Liver (tissue), 9 donors: ENCODE results near the gene PPP1R16B. TPM values are rescaled to one million over a fixed set of nuclear protein-coding genes. Genes with fewer than 3 reads are reported as not detected.
A peak's percentile ranks its signal among the peaks of the same experiment; 100 is the strongest.

Experiments used
- DNase-seq: peaks from one replicate; pipeline ENCODE4 v3.0.0-alpha.2; 2017; ENCODE audit warnings: low spot score
- H3K27ac ChIP-seq, 2 donors: one replicate each; pipeline ENCODE4 v1.7.0; 2013; ENCODE audit warnings: inconsistent platforms in 2 of 2, low read length in 2 of 2, control low read depth in 1 of 2, low read depth in 1 of 2, mild to moderate bottlenecking in 1 of 2
- H3K27me3 ChIP-seq, 4 donors: one replicate each; pipeline versions ENCODE4 v1.6.1 to v1.7.0; 2013; ENCODE audit warnings: low read length in 3 of 4, inconsistent platforms in 1 of 4, mild to moderate bottlenecking in 1 of 4, moderate library complexity in 1 of 4; ENCODE audit not compliant: control insufficient read depth in 4 of 4, insufficient read depth in 4 of 4
- H3K36me3 ChIP-seq, 4 donors: one replicate each; pipeline versions ENCODE4 v1.6.1 to v1.7.0; 2013; ENCODE audit warnings: low read length in 3 of 4, mild to moderate bottlenecking in 3 of 4, low read depth in 1 of 4, moderate library complexity in 1 of 4; ENCODE audit not compliant: control insufficient read depth in 4 of 4, insufficient read depth in 3 of 4
- H3K4me1 ChIP-seq, 4 donors: one replicate each; pipeline versions ENCODE4 v1.6.1 to v1.7.0; 2013; ENCODE audit warnings: low read length in 3 of 4, mild to moderate bottlenecking in 3 of 4, moderate library complexity in 1 of 4; ENCODE audit not compliant: control insufficient read depth in 4 of 4, insufficient read depth in 4 of 4
- H3K4me3 ChIP-seq, 3 donors: one replicate each; pipeline versions ENCODE4 v1.6.1 to v1.7.0; 2013; ENCODE audit warnings: low read length in 3 of 3, control low read depth in 1 of 3, low read depth in 1 of 3, mild to moderate bottlenecking in 1 of 3
- H3K9ac ChIP-seq, 2 donors: one replicate each; pipeline ENCODE4 v1.7.0; 2013; ENCODE audit warnings: low read length in 2 of 2, mild to moderate bottlenecking in 2 of 2, moderate library complexity in 2 of 2, control low read depth in 1 of 2, low read depth in 1 of 2
- H3K9me3 ChIP-seq, 4 donors: one replicate each; pipeline versions ENCODE4 v1.6.1 to v1.7.0; 2013; ENCODE audit warnings: low read length in 3 of 4; ENCODE audit not compliant: control insufficient read depth in 4 of 4
- EGR1 ChIP-seq, 2 donors: IDR thresholded peaks; 2 replicates each; pipeline ENCODE4 v1.6.1; 2016 to 2018; ENCODE audit warnings: antibody characterized with exemption in 2 of 2, low read depth in 2 of 2
- FOXA1 ChIP-seq: IDR thresholded peaks from 2 replicates; pipeline ENCODE4 v1.6.1; 2016; ENCODE audit warnings: antibody characterized with exemption
- HNF4A ChIP-seq, 2 donors: conservative IDR thresholded peaks; 2 replicates each; pipeline ENCODE4 v1.6.1; 2016; ENCODE audit warnings: antibody characterized with exemption in 2 of 2, mild to moderate bottlenecking in 2 of 2
- HNF4G ChIP-seq: IDR thresholded peaks from 2 replicates; pipeline ENCODE4 v1.6.1; 2016; ENCODE audit warnings: antibody characterized with exemption
- JUND ChIP-seq, 2 donors: IDR thresholded peaks; 2 replicates each; pipeline ENCODE4 v1.6.1; 2016; ENCODE audit warnings: antibody characterized with exemption in 2 of 2
- NR2F2 ChIP-seq: IDR thresholded peaks from 2 replicates; pipeline ENCODE4 v1.6.1; 2016; ENCODE audit warnings: antibody characterized with exemption
- RAD21 ChIP-seq, 2 donors: IDR thresholded peaks; 2 replicates each; pipeline ENCODE4 v1.6.1; 2016; ENCODE audit warnings: antibody characterized with exemption in 2 of 2, mild to moderate bottlenecking in 2 of 2
- RXRA ChIP-seq, 2 donors: IDR thresholded peaks; 2 replicates each; pipeline ENCODE4 v1.6.1; 2017 to 2018; ENCODE audit warnings: antibody characterized with exemption in 2 of 2, mild to moderate bottlenecking in 1 of 2
- SP1 ChIP-seq: IDR thresholded peaks from 2 replicates; pipeline ENCODE4 v1.6.1; 2018; ENCODE audit warnings: antibody characterized with exemption, mild to moderate bottlenecking
- TAF1 ChIP-seq: conservative IDR thresholded peaks from 2 replicates; pipeline ENCODE4 v1.6.1; 2016; ENCODE audit warnings: antibody characterized with exemption, mild to moderate bottlenecking
- WGBS: extraction: QIAGEN DNeasy Blood & Tissue Kit; methylation state at CpG from one replicate; pipeline ENCODE4 v1.1.7; 2013; 5-methylcytosine and 5-hydroxymethylcytosine counted together
- polyA plus RNA-seq, 2 donors: library from polyadenylated mRNA; stranded (reverse) in 1 of 2; unstranded in 1 of 2; fragments of 200-250 nt in 1 of 2; fragments of >200 nt in 1 of 2; fragmentation: Nextera tagmentation in 1 of 2; extraction: Ambion mirVana in 1 of 2; gene quantifications; one replicate each; pipeline versions ENCODE4 v1.2.1 to v1.2.3, GENCODE V29; 2013 to 2015
- total RNA-seq, 2 donors: library from RNA; depleted of rRNA; stranded (reverse); fragments of >200 nt; gene quantifications; one replicate each; pipeline ENCODE4 v1.2.3, GENCODE V29; 2014
- TF ChIP-seq, protein P1 (sequence below): IDR thresholded peaks from 2 replicates; pipeline ENCODE4 v1.6.1; 2016; ENCODE audit warnings: antibody characterized with exemption
- TF ChIP-seq, protein P2 (sequence below): IDR thresholded peaks from 2 replicates; pipeline ENCODE4 v1.6.1; 2016; ENCODE audit warnings: antibody characterized with exemption, mild to moderate bottlenecking
- TF ChIP-seq, protein P3 (sequence below): IDR thresholded peaks from 2 replicates; pipeline ENCODE4 v1.6.1; 2016; ENCODE audit warnings: antibody characterized with exemption
- TF ChIP-seq, protein P4 (sequence below): IDR thresholded peaks from 2 replicates; pipeline ENCODE4 v1.6.1; 2016; ENCODE audit warnings: antibody characterized with exemption
- TF ChIP-seq, protein P5 (sequence below): fragments of 150-350 bp; IDR thresholded peaks from 2 replicates; pipeline ENCODE4 v1.5.1; 2017; ENCODE audit warnings: improper control_type of control experiment, low read depth, low read length; ENCODE audit not compliant: missing input control
- donor health status: healthy.
- donor health status: healthy.
- donor health status: healthy.
- donor health status: healthy.
- donor health status: healthy.

Gene PPP1R16B
- total and polyA plus RNA-seq, 4 donors = 0.84 to 5.7 (median 1.2) TPM

DNA sequence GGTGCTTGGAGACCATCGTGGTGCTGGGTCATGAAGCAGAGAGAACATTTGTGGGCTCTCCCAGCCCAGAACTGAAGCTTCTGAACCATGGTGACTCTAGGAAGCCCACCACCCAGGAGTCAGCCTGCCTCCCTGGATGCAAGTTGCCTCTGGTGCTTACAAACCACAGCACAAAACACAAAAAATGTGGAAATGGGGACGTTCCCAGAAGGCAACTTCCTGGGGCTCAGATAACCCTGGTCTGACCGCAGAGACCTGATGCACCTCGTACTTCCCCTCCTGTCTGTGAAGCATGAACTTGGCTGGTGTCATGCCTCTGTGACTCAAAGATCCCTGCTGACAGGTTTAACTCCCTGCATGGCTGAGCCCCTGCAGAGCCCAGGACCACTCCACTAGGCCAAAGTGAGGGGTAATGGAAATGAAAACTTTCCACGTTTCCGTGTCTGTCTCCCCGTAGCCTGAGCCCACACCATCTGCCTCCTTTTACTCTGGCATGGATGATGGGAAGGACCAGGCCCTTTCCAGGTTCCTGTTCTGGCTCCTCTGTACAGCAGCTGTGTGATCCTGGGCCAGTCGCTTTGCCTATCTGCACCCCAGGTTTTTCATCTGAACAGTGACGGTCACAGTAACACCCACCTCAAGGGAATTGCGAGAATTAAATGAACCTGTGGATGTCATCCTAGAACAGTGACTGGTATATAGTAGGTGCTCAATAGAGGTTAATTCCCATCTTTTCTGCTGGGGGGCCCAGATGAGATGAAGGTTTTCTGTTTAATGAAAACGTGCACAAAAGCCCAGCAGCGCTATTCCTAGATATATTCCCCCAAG lies 57.7 kb downstream of the PPP1R16B start:
- H3K9me3 ChIP-seq = no peaks in the 10 kb centered on the region
- 71% methylated on average over 12 of the region's 12 CpGs for WGBS

DNA sequence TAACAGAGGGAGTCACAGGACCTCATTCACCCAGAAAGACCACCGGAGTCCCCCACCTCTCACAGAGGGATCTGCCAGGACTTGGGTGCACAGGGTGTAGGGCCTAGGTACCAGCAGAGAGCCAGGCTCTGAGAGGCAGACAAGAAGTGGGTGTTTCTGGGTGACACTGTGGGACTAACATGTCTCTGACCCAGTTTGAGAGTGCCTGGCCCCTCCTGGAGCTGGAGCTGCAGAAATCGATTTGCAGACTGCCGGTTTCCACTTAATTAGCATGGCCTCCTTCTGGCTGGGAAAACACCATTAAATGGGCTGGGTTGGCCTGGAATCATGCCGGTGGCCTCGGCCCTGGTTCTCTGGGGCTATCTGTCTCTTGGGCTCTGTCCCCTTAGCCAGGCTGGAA lies 59.2 kb downstream of the PPP1R16B start:
- H3K36me3 ChIP-seq = no peaks in the 10 kb centered on the region
- H3K27ac ChIP-seq = no peak overlapping the region
- WGBS = 84% methylated on average over 5 of the region's 5 CpGs
- no peak overlapping the region for H3K9ac ChIP-seq
- DNase-seq = no peak
- H3K9me3 ChIP-seq = no peaks in the 10 kb centered on the region
- no peaks in the 10 kb centered on the region for H3K27me3 ChIP-seq
- H3K4me1 ChIP-seq = peaks cover 0 to 2% (median 0%) of the 10 kb centered on the region in 4 donors
- H3K4me3 ChIP-seq = no peak overlapping the region
- TF ChIP-seq HNF4G = no peak
- TF ChIP-seq SP1 = no peak
- no peak for TF ChIP-seq RXRA (IDR thresholded peaks at IDR 0.05)
- no peak for TF ChIP-seq RAD21 (IDR thresholded peaks at IDR 0.05)
- TF ChIP-seq NR2F2 = no peak
- TF ChIP-seq, protein P1, sequence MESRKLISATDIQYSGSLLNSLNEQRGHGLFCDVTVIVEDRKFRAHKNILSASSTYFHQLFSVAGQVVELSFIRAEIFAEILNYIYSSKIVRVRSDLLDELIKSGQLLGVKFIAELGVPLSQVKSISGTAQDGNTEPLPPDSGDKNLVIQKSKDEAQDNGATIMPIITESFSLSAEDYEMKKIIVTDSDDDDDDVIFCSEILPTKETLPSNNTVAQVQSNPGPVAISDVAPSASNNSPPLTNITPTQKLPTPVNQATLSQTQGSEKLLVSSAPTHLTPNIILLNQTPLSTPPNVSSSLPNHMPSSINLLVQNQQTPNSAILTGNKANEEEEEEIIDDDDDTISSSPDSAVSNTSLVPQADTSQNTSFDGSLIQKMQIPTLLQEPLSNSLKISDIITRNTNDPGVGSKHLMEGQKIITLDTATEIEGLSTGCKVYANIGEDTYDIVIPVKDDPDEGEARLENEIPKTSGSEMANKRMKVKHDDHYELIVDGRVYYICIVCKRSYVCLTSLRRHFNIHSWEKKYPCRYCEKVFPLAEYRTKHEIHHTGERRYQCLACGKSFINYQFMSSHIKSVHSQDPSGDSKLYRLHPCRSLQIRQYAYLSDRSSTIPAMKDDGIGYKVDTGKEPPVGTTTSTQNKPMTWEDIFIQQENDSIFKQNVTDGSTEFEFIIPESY = no peak
- TF ChIP-seq, protein P2, sequence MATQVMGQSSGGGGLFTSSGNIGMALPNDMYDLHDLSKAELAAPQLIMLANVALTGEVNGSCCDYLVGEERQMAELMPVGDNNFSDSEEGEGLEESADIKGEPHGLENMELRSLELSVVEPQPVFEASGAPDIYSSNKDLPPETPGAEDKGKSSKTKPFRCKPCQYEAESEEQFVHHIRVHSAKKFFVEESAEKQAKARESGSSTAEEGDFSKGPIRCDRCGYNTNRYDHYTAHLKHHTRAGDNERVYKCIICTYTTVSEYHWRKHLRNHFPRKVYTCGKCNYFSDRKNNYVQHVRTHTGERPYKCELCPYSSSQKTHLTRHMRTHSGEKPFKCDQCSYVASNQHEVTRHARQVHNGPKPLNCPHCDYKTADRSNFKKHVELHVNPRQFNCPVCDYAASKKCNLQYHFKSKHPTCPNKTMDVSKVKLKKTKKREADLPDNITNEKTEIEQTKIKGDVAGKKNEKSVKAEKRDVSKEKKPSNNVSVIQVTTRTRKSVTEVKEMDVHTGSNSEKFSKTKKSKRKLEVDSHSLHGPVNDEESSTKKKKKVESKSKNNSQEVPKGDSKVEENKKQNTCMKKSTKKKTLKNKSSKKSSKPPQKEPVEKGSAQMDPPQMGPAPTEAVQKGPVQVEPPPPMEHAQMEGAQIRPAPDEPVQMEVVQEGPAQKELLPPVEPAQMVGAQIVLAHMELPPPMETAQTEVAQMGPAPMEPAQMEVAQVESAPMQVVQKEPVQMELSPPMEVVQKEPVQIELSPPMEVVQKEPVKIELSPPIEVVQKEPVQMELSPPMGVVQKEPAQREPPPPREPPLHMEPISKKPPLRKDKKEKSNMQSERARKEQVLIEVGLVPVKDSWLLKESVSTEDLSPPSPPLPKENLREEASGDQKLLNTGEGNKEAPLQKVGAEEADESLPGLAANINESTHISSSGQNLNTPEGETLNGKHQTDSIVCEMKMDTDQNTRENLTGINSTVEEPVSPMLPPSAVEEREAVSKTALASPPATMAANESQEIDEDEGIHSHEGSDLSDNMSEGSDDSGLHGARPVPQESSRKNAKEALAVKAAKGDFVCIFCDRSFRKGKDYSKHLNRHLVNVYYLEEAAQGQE = no peak
- TF ChIP-seq, protein P3, sequence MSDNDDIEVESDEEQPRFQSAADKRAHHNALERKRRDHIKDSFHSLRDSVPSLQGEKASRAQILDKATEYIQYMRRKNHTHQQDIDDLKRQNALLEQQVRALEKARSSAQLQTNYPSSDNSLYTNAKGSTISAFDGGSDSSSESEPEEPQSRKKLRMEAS = no peak
- no peak for TF ChIP-seq HNF4A (conservative IDR thresholded peaks at IDR 0.05)
- TF ChIP-seq, protein P4, sequence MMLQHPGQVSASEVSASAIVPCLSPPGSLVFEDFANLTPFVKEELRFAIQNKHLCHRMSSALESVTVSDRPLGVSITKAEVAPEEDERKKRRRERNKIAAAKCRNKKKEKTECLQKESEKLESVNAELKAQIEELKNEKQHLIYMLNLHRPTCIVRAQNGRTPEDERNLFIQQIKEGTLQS = no peak
- no peak for TF ChIP-seq EGR1 (IDR thresholded peaks at IDR 0.05; ENCODE audit: low read depth in 2 of 2)
- TF ChIP-seq JUND (IDR thresholded peaks at IDR 0.05) = no peak
- no peak for TF ChIP-seq FOXA1

More for the DNA sequence above, 57.7 kb downstream of the PPP1R16B start:
- Histone ChIP-seq H3K27me3 (no peaks in the 10 kb centered on the region), H3K9ac (no peak overlapping the region), H3K4me3 (no peak overlapping the region), H3K36me3 (no peaks in the 10 kb centered on the region), H3K27ac (no peak overlapping the region), H3K4me1 (peaks cover 0 to 2% (median 0%) of the 10 kb centered on the region in 4 donors)
- DNase-seq = no peak
- peak; percentile 42 for TF ChIP-seq NR2F2
- TF ChIP-seq, protein P5, sequence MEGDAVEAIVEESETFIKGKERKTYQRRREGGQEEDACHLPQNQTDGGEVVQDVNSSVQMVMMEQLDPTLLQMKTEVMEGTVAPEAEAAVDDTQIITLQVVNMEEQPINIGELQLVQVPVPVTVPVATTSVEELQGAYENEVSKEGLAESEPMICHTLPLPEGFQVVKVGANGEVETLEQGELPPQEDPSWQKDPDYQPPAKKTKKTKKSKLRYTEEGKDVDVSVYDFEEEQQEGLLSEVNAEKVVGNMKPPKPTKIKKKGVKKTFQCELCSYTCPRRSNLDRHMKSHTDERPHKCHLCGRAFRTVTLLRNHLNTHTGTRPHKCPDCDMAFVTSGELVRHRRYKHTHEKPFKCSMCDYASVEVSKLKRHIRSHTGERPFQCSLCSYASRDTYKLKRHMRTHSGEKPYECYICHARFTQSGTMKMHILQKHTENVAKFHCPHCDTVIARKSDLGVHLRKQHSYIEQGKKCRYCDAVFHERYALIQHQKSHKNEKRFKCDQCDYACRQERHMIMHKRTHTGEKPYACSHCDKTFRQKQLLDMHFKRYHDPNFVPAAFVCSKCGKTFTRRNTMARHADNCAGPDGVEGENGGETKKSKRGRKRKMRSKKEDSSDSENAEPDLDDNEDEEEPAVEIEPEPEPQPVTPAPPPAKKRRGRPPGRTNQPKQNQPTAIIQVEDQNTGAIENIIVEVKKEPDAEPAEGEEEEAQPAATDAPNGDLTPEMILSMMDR = no peak
- no peak for TF ChIP-seq HNF4A (conservative IDR thresholded peaks at IDR 0.05)
- TF ChIP-seq SP1 = no peak
- TF ChIP-seq TAF1 = no peak
- TF ChIP-seq, protein P2 = no peak
- TF ChIP-seq, protein P3 = no peak
- TF ChIP-seq EGR1 (IDR thresholded peaks at IDR 0.05; ENCODE audit: low read depth in 2 of 2) = no peak
